Uterus (tissue), 4 donors: ENCODE measurements around the gene TMC5. TPM values are rescaled to one million over a fixed set of nuclear protein-coding genes. Genes with fewer than 3 reads are reported as not detected.

Experiments used
- DNase-seq, 2 donors: peaks; one replicate each; pipeline ENCODE4 v3.0.0-alpha.2; 2019 to 2020
- H3K27ac ChIP-seq, 2 donors: fragments of 200-600 bp; sonication (generic); 1 replicate in 1 of 2; 2 replicates in 1 of 2; pipeline ENCODE4 v1.5.1; 2016 to 2018
- H3K27me3 ChIP-seq, 2 donors: fragments of 200-600 bp; sonication (generic); one replicate each; pipeline ENCODE4 v1.5.1; 2018 to 2019; ENCODE audit warnings: control low read depth in 1 of 2
- H3K36me3 ChIP-seq, 2 donors: fragments of 200-600 bp; sonication (generic); one replicate each; pipeline ENCODE4 v1.5.1; 2019; ENCODE audit warnings: control low read depth in 1 of 2
- H3K4me1 ChIP-seq, 2 donors: fragments of 200-600 bp; sonication (generic); one replicate each; pipeline ENCODE4 v1.5.1; 2018 to 2019; ENCODE audit warnings: control low read depth in 1 of 2
- H3K4me3 ChIP-seq, 2 donors: fragments of 200-600 bp; sonication (generic); 1 replicate in 1 of 2; 2 replicates in 1 of 2; pipeline ENCODE4 v1.5.1; 2018 to 2019; ENCODE audit warnings: mild to moderate bottlenecking in 1 of 2
- H3K9me3 ChIP-seq, 2 donors: fragments of 200-600 bp; sonication (generic); one replicate each; pipeline ENCODE4 v1.5.1; 2019; ENCODE audit warnings: control low read depth in 1 of 2
- POLR2A ChIP-seq, 2 donors: fragments of 450-650 bp; IDR thresholded peaks; one replicate each; pipeline ENCODE4 v1.6.1; 2016; ENCODE audit warnings: antibody characterized with exemption in 2 of 2, mild to moderate bottlenecking in 1 of 2, moderate library complexity in 1 of 2
- intact Hi-C: fragments of 100-400 bp; cut with DNase I; formaldehyde crosslinking; loops from one replicate; pipeline ENCODE4 v1.15.1; 2023; ENCODE audit warnings: low total_unique reads
- total RNA-seq, 4 donors: library from RNA; depleted of rRNA in 3 of 4; stranded (reverse); fragments of >200 nt in 3 of 4; gene quantifications; one replicate each; pipeline versions ENCODE4 v1.1.0 to v1.2.4, GENCODE V29; 2014 to 2023
- TF ChIP-seq, protein P1 (sequence below), 4 experiments: fragments of 200-600 bp in 2 of 4; fragments of 450-650 bp in 2 of 4; sonication (generic) in 2 of 4; IDR thresholded peaks; one replicate each; pipeline ENCODE4 v1.5.1; 2016 to 2019; ENCODE audit warnings: antibody characterized with exemption in 4 of 4, mild to moderate bottlenecking in 2 of 4, moderate library complexity in 1 of 4
- donor health status: DM: yes; HTN: yes; CAD: no.

Gene TMC5
- total RNA-seq, 4 donors from 2014 or later, result under 0.01 to 2.7 TPM; not detected in 2

- TF ChIP-seq, protein P1, sequence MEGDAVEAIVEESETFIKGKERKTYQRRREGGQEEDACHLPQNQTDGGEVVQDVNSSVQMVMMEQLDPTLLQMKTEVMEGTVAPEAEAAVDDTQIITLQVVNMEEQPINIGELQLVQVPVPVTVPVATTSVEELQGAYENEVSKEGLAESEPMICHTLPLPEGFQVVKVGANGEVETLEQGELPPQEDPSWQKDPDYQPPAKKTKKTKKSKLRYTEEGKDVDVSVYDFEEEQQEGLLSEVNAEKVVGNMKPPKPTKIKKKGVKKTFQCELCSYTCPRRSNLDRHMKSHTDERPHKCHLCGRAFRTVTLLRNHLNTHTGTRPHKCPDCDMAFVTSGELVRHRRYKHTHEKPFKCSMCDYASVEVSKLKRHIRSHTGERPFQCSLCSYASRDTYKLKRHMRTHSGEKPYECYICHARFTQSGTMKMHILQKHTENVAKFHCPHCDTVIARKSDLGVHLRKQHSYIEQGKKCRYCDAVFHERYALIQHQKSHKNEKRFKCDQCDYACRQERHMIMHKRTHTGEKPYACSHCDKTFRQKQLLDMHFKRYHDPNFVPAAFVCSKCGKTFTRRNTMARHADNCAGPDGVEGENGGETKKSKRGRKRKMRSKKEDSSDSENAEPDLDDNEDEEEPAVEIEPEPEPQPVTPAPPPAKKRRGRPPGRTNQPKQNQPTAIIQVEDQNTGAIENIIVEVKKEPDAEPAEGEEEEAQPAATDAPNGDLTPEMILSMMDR (IDR thresholded peaks at IDR 0.05), result no peak
- TF ChIP-seq POLR2A (IDR thresholded peaks at IDR 0.05), result no peak
Observed at GRCh38 chr16:19472482-19472881, 54.8 kb downstream of the TMC5 start.

DNA sequence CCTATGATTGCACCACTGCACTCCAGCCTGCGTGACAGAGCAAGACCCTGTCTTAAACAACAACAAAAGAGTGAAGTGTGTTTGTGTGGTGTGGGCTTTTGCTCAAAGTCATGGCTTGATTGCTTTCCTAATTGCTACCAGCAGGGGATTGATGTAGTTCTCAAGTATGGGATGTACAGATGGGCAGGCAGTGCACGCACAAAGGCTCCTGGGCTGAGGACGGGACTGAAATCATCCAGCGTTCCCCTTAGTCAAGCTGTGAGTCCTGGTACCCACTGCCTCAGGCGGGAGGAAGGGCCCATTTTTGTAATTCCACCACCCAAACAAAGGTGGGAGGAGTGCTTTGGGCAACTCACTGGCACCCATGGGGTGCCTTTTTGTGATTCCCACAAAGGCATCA, 56.9 kb downstream of the TMC5 start:
- TF ChIP-seq, protein P1 (IDR thresholded peaks at IDR 0.05), result no peak
- TF ChIP-seq POLR2A (IDR thresholded peaks at IDR 0.05), result no peak
- Histone ChIP-seq H3K4me3 (no peak overlapping the region), H3K36me3 (no peaks in the 10 kb centered on the region), H3K27me3 (no peaks in the 10 kb centered on the region), H3K9me3 (no peaks in the 10 kb centered on the region), H3K27ac (no peak overlapping the region), H3K4me1 (no peaks in the 10 kb centered on the region)
- no peak for DNase-seq
- intact Hi-C loops, result no loop called here

More at GRCh38 chr16:19472482-19472881, 54.8 kb downstream of the TMC5 start:
- Histone ChIP-seq H3K4me3 (no peak overlapping the region), H3K4me1 (no peaks in the 10 kb centered on the region), H3K36me3 (no peaks in the 10 kb centered on the region), H3K9me3 (no peaks in the 10 kb centered on the region), H3K27me3 (no peaks in the 10 kb centered on the region), H3K27ac (no peak overlapping the region)
- no peak for DNase-seq
- intact Hi-C loops, result no loop called here

DNA sequence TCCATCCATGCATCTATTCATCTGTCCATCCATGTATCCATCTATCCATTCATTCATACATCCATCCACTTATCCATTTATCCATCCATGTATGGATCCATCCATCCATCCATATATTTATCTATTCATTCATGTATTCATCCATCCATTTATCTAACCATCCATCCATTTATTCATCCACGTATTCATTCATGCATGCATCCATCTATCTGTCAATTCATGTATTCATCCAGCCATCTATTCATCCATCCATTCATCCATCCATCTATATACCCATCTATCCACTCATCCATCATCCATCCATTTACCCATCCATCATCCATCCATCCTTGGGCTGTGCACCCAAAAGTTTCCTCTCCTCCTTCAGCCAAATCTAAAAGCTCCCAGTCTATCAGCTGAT, 60.8 kb downstream of the TMC5 start:
- intact Hi-C loops, result no loop called here
- Histone ChIP-seq H3K36me3 (no peaks in the 10 kb centered on the region), H3K4me1 (no peaks in the 10 kb centered on the region), H3K9me3 (no peaks in the 10 kb centered on the region), H3K27ac (no peak overlapping the region), H3K27me3 (no peaks in the 10 kb centered on the region), H3K4me3 (no peak overlapping the region)
- no peak for TF ChIP-seq POLR2A (IDR thresholded peaks at IDR 0.05)
- TF ChIP-seq, protein P1 (IDR thresholded peaks at IDR 0.05), result no peak
- no peak for DNase-seq

DNA sequence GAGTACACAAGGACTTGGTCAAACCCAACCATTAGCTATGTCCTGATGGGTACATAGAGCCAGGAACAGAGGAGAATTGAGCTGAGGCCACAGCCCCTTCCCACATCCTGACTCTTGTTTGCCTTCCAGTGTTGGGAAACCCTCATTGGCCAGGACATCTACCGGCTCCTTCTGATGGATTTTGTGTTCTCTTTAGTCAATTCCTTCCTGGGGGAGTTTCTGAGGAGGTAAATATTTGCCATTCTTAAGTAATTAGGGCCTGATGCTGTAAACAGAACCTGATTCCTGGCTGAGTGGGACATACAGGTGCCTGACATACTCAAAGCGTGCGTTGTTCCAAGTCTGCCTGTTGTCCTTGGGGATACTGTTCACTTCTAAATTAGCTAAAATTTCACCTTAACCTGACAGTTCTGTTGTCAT, 61.6 kb downstream of the TMC5 start:
- intact Hi-C loops, result no loop called here
- Histone ChIP-seq H3K4me1 (no peaks in the 10 kb centered on the region), H3K4me3 (no peak overlapping the region), H3K9me3 (no peaks in the 10 kb centered on the region), H3K36me3 (no peaks in the 10 kb centered on the region), H3K27ac (no peak overlapping the region), H3K27me3 (no peaks in the 10 kb centered on the region)
- TF ChIP-seq, protein P1 (IDR thresholded peaks at IDR 0.05), result no peak
- TF ChIP-seq POLR2A (IDR thresholded peaks at IDR 0.05), result no peak
- no peak for DNase-seq

DNA sequence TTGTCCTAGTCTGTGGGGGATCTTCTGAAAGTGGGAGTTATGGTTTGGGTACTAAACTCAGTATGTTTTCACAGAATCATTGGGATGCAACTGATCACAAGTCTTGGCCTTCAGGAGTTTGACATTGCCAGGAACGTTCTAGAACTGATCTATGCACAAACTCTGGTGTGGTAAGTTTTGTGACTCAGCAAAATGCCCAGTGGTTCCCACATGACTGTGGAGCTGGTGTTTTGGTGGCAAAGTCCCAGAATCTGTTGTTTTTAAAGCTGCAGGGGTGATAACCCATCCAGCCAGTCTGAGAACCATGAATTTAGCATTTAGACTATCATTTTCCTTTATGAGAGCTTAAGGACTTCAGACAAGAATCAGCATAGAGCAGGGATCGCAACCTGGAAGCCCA, 63.6 kb downstream of the TMC5 start:
- Histone ChIP-seq H3K27me3 (no peaks in the 10 kb centered on the region), H3K9me3 (no peaks in the 10 kb centered on the region), H3K36me3 (no peaks in the 10 kb centered on the region), H3K27ac (no peak overlapping the region), H3K4me1 (no peaks in the 10 kb centered on the region), H3K4me3 (no peak overlapping the region)
- intact Hi-C loops, result no loop called here
- no peak for DNase-seq
- TF ChIP-seq POLR2A (IDR thresholded peaks at IDR 0.05), result no peak
- TF ChIP-seq, protein P1 (IDR thresholded peaks at IDR 0.05), result no peak
